HG03460 (cell line): ENCODE data around the gene KIRREL2.
"Not testable (repeated sequence)": the region's sequence is repeated elsewhere in the genome, so short reads cannot be mapped to it uniquely, and the experiment has no call there.

Experiments used
- ATAC-seq: cut with Tn5 transposase; IDR thresholded peaks from one replicate; pipeline ENCODE4 v1.9.1; 2021; ENCODE audit not compliant: unreplicated experiment

The KIRREL2 gene

GRCh38 chr19:35868823-35869326 lies 12.2 kb downstream of the KIRREL2 start:
- ATAC-seq, result no peak

- ATAC-seq, result no peak
Measured at GRCh38 chr19:35869327-35870123, 12.8 kb downstream of the KIRREL2 start.

GRCh38 chr19:35870124-35870736 lies 13.5 kb downstream of the KIRREL2 start:
- not testable (repeated sequence) for ATAC-seq

GRCh38 chr19:35870798-35871197 lies 14.1 kb downstream of the KIRREL2 start:
- no peak for ATAC-seq

- ATAC-seq, result no peak
Measured at GRCh38 chr19:35871611-35872010, 14.9 kb downstream of the KIRREL2 start.

- ATAC-seq, result no peak
Measured at GRCh38 chr19:35872180-35872579, 15.5 kb downstream of the KIRREL2 start.

DNA sequence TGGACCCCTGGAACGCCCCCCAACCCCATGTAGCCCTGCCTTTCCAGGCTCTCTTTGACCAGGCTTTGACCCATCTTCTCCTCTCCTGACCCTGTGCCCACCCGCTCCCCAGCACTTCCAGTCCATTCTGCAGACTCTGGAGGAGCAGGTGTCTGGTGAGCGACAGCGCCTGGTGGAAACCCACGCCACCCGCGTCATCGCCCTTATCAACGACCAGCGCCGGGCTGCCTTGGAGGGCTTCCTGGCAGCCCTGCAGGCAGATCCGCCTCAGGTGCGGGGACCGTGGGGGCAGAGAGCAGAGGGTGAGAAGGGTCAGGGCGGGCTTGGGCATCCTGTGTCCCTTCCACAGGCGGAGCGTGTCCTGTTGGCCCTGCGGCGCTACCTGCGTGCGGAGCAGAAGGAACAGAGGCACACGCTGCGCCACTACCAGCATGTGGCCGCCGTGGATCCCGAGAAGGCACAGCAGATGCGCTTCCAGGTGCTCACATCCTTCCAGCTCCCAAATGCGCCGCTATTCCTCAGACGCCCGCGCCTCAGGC lies 17.8 kb downstream of the KIRREL2 start:
- no peak for ATAC-seq

DNA sequence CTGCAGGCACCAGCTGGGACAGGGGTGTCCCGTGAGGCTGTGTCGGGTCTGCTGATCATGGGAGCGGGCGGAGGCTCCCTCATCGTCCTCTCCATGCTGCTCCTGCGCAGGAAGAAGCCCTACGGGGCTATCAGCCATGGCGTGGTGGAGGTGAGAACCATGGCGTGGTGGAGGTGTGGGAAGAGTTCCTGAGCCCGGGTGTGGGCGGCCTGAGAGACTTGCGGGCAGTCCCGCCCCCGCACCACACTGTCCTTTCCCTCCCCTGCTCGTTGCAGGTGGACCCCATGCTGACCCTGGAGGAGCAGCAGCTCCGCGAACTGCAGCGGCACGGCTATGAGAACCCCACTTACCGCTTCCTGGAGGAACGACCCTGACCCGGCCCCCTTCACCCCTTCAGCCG lies 22.4 kb downstream of the KIRREL2 start:
- no peak for ATAC-seq

- no peak for ATAC-seq
Measured at GRCh38 chr19:35879770-35880317, 23.1 kb downstream of the KIRREL2 start.

DNA sequence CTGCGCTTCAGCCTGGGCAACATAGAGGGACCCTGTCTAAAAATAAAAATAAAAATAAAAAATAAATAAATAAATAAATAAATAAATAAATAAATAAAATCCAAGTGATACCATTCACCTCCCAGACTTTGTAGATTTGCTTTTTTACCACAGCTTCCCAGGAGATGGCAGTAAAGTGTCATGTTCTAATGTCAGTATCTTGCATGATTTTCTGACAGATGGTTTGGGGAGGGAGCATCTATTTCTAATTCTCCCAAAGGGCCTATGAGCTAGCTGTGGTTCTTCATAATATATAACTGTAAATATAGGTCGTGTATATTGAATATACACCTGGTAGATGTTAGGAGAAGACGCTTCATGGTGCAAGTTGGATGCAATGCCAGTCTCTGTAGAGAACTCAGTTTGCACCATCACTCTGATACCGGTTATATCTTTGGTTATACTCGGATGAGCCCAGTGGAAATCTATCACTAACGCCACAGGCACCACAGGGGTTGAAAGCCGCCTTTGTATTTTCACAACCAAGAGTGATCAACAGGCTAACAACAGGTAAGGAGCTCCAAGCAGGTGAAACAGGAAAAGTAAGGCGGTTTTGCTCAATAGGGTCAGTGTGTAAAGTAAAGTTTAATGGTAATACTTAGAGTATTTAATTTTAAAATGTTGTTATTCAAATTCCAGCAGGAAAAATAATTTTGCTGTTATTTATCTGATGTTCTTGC lies 25.6 kb downstream of the KIRREL2 start:
- ATAC-seq, result no peak

DNA sequence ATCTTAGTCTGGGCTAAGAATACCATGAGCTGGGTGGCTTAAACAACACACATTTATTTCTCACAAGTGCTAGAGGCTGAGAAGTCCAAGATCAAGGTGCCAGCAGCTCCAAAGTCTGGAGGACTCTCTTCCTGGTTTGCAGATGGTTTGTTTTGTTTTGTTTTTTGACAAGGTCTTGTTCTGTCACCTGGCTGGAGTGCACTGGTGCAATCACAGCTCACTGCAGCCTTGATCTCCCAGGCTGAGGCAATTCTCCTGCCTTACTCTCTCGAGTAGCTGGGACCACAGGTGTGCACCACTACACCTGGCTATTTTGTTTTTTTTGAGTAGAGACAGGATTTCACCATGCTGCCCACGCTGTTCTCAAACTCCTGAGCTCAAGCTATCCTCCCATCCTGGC lies 27.2 kb downstream of the KIRREL2 start:
- no peak for ATAC-seq

- no peak for ATAC-seq
Measured at GRCh38 chr19:35885225-35885738, 28.6 kb downstream of the KIRREL2 start.

GRCh38 chr19:35885904-35886303 lies 29.2 kb downstream of the KIRREL2 start:
- ATAC-seq, result no peak

DNA sequence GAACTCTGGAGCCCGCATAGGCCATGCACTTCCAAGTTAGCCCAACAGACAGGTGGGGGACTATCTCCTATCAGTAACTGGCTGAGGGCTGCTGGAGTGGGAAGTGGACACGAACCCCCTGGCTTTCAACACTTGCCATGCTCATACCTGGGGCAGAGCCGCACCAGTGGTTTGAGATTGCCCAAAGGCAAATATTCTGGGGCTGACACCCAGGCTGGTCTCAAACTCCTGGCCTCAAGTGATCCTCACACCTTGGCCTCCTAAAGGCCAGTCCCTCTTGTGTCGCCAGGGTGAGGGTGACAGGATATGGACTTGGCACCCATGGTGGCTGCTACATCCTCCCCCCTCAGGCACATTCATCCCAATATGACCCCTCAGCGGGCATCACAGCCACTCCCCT lies 30.5 kb downstream of the KIRREL2 start:
- ATAC-seq, result no peak

DNA sequence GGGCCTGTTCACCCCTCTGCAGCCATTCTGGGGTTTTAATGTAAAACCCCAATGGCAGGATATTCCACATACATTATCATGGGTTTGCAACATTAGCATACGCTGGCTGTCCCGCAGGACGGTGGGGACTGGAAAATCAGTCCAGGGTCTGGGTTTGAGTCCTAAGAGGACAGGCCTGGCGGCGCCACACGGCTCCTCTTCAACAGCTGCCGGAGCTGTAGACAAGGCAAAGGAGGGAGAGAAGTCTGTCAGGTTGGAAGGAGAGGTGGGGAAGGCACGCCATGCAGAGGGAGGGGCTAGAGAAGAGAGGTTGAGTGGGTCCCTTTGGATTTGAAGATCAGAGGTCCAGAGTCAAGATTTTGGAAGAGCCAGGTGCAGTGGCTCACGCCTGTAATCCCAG lies 31.7 kb downstream of the KIRREL2 start:
- ATAC-seq, result no peak

DNA sequence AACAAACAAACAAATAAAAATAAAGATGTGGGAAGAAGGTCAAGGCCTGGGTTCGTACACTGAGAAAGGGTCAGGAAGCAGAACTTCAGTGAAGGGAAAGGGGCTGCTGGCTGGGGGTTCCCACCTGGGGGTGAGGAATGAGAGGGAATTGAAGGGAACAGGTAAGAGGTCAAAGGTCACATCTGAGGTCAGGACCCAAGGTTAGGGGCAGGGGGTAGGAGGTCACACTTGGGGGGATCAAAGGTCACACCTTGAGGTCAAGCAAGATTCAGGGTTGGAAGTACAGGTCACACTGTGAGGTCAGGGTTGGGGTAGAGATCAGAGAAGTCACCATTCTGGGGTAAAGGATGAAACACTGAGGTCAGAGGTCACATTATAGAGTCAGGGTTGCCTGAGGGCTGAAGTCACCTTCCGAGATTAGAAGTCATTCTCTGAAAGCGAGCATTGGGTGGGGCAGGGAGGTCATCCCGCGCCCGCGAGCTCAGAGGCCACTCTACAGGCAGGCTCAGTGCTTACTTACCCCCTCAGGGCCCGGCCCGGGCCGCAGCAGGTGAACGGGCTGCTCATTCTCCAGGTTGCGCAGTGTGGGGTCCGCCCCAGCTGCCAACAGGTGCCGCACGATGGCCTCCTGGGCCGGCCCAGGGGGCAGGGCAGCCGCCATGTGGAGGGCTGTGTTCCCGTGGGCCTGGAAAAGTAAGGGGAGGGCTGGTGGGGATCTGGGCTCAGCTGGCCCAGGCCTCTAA lies 32.8 kb downstream of the KIRREL2 start:
- no peak for ATAC-seq

GRCh38 chr19:35890113-35890650 lies 33.5 kb downstream of the KIRREL2 start:
- ATAC-seq, result no peak

GRCh38 chr19:35891819-35892218 lies 35.1 kb downstream of the KIRREL2 start:
- not testable (repeated sequence) for ATAC-seq

DNA sequence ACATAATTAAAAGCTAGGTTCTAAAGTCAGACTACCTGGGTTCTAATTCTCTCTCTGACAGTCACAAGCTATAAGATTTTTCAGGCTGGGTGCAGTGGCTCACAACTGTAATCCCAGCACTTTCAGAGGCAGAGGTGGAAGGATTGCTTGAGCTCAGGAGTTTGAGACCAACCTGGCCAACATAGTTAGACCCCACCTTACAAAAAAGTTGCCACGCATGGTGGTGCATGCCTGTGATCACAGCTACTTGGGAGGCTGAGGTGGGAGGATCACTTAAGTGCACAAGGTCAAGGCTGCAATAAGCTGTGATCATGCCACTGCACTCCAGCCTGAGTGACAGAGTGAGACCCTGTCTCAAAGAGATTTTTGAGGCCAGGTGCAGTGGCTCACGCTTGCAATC lies 37.6 kb downstream of the KIRREL2 start:
- ATAC-seq, result no peak
